Measurements from ENCODE around the gene PARD3. TPM values are rescaled to one million over a fixed set of nuclear protein-coding genes. Genes with fewer than 3 reads are reported as not detected.

The PARD3 gene
- polyA plus RNA-seq, 1 donor from 2014 or later, result 12.4 TPM

GRCh38 chr10:34528320-34528719, 286.8 kb downstream of the PARD3 start:
- no peaks in the 10 kb centered on the region for H3K9me2 ChIP-seq (ENCODE audit: insufficient read depth, low read length)
- H3K27me3 ChIP-seq (ENCODE audit: insufficient read depth, low read depth, low read length), result no peaks in the 10 kb centered on the region
- peaks cover 3% of the 10 kb centered on the region for H3F3A ChIP-seq (ENCODE audit: insufficient read depth, low read length, poor library complexity, severe bottlenecking)
- no peak overlapping the region for H3K4me3 ChIP-seq (ENCODE audit: low read length)
- no peaks in the 10 kb centered on the region for H3K36me3 ChIP-seq (ENCODE audit: insufficient read depth, low read length)
- no peak for TF ChIP-seq EP300 (conservative IDR thresholded peaks at IDR 0.05; ENCODE audit: poor library complexity, severe bottlenecking)
- no peak for TF ChIP-seq TAF1 (IDR thresholded peaks at IDR 0.05; ENCODE audit: low read depth)
- no peak for TF ChIP-seq CTCF (IDR thresholded peaks at IDR 0.05; ENCODE audit: poor library complexity, severe bottlenecking)
- no peak for TF ChIP-seq EZH2 (IDR thresholded peaks at IDR 0.05; ENCODE audit: borderline replicate concordance, insufficient read depth, low read length, poor library complexity, severe bottlenecking)
- no peak for TF ChIP-seq POLR2AphosphoS5 (IDR thresholded peaks at IDR 0.05)
- TF ChIP-seq MXI1 (conservative IDR thresholded peaks at IDR 0.05; ENCODE audit: poor library complexity, severe bottlenecking), result no peak
- TF ChIP-seq SMC3 (conservative IDR thresholded peaks at IDR 0.05; ENCODE audit: poor library complexity), result no peak
- TF ChIP-seq RAD21 (conservative IDR thresholded peaks at IDR 0.05), result no peak
- TF ChIP-seq REST (IDR thresholded peaks at IDR 0.05; ENCODE audit: borderline replicate concordance), result no peak
- H3K9ac ChIP-seq (ENCODE audit: low read length), result no peak overlapping the region
- no peak overlapping the region for H3K4me2 ChIP-seq (ENCODE audit: low read length)
- H3K9me3 ChIP-seq (ENCODE audit: low read length), result no peaks in the 10 kb centered on the region
- no peak overlapping the region for H3K27ac ChIP-seq (ENCODE audit: low read length)
- no peak overlapping the region for H2AFZ ChIP-seq (ENCODE audit: low read depth, low read length)
- no peaks in the 10 kb centered on the region for H4K20me1 ChIP-seq (ENCODE audit: insufficient read depth)
- no peaks in the 10 kb centered on the region for H3K79me2 ChIP-seq (replicated peaks; ENCODE audit: insufficient read depth, low read length)

GRCh38 chr10:34526758-34527730, 288.1 kb downstream of the PARD3 start:
- H3K27ac ChIP-seq (ENCODE audit: low read length), result no peak overlapping the region
- no peaks in the 10 kb centered on the region for H4K20me1 ChIP-seq (ENCODE audit: insufficient read depth)
- no peak overlapping the region for H3K4me3 ChIP-seq (ENCODE audit: low read length)
- H3F3A ChIP-seq (ENCODE audit: insufficient read depth, low read length, poor library complexity, severe bottlenecking), result peaks cover 3% of the 10 kb centered on the region
- no peaks in the 10 kb centered on the region for H3K9me2 ChIP-seq (ENCODE audit: insufficient read depth, low read length)
- no peak overlapping the region for H2AFZ ChIP-seq (ENCODE audit: low read depth, low read length)
- H3K4me2 ChIP-seq (ENCODE audit: low read length), result peak overlapping the region; percentile 24
- TF ChIP-seq EZH2 (IDR thresholded peaks at IDR 0.05; ENCODE audit: borderline replicate concordance, insufficient read depth, low read length, poor library complexity, severe bottlenecking) (no peak), TAF1 (IDR thresholded peaks at IDR 0.05; ENCODE audit: low read depth) (no peak), RAD21 (conservative IDR thresholded peaks at IDR 0.05) (peak; percentile 57), SMC3 (conservative IDR thresholded peaks at IDR 0.05; ENCODE audit: poor library complexity) (peak; percentile 45), REST (IDR thresholded peaks at IDR 0.05; ENCODE audit: borderline replicate concordance) (no peak), EP300 (conservative IDR thresholded peaks at IDR 0.05; ENCODE audit: poor library complexity, severe bottlenecking) (no peak), CTCF (IDR thresholded peaks at IDR 0.05; ENCODE audit: poor library complexity, severe bottlenecking) (no peak), POLR2AphosphoS5 (IDR thresholded peaks at IDR 0.05) (no peak), MXI1 (conservative IDR thresholded peaks at IDR 0.05; ENCODE audit: poor library complexity, severe bottlenecking) (no peak)
- H3K27me3 ChIP-seq (ENCODE audit: insufficient read depth, low read depth, low read length), result no peaks in the 10 kb centered on the region
- no peaks in the 10 kb centered on the region for H3K36me3 ChIP-seq (ENCODE audit: insufficient read depth, low read length)
- H3K79me2 ChIP-seq (replicated peaks; ENCODE audit: insufficient read depth, low read length), result no peaks in the 10 kb centered on the region
- H3K9me3 ChIP-seq (ENCODE audit: low read length), result no peaks in the 10 kb centered on the region
- H3K9ac ChIP-seq (ENCODE audit: low read length), result no peak overlapping the region
